K562 (cell line): ENCODE data around the gene COL25A1. TPM values are rescaled to one million over a fixed set of nuclear protein-coding genes. Genes with fewer than 3 reads are reported as not detected.

Source experiments
- ATAC-seq: fragments of 200-7000 bp; cut with Tn5 transposase; 3 replicates; pipeline ENCODE4 v1.9.1; 2020; ENCODE audit warnings: moderate library complexity
- BruUV-seq: library from RNA; stranded (reverse); fragments of 400-500 nt; replicated peaks from 2 replicates; lab custom pipeline; 2021; lab: Mats Ljungman, UMichigan
- CTCF ChIA-PET: fragments of 300-600 bp; formaldehyde crosslinking; extraction: SDS; loops from one replicate; lab custom pipeline; 2021; ENCODE audit warnings: low intra/inter-chr PET ratio; lab: Yijun Ruan, JAX
- POLR2A ChIA-PET: fragments of 300-600, 350-650 bp; sonication (Branson Sonifier 250); formaldehyde crosslinking; extraction: SDS; loops from one replicate; lab custom pipeline; 2021; ENCODE audit warnings: antibody characterized with exemption, inconsistent platforms; lab: Yijun Ruan, JAX
- DNase-seq, 4 experiments: peaks; one replicate each; pipeline versions ENCODE4 v3.0.0 to v3.0.0-alpha.2; 2011 to 2018; ENCODE audit warnings: low spot score in 3 of 4, mixed read lengths in 3 of 4; ENCODE audit errors: extremely low read depth in 1 of 4
- FAIRE-seq: peaks from 2 replicates; lab custom pipeline; 2011; peaks lifted over from hg19 to GRCh38; lab: Jason Lieb, UNC
- H2AFZ ChIP-seq: 2 replicates; pipeline ENCODE4 v1.6.0; 2011; ENCODE audit warnings: low read depth, low read length, control low read depth, inconsistent platforms
- H3K27ac ChIP-seq: fragments of 200-600 bp; 3 replicates; pipeline ENCODE4 v1.8.0; 2011; ENCODE audit warnings: low read depth, mild to moderate bottlenecking, control low read depth, inconsistent platforms, low read length, moderate library complexity, mixed read lengths; ENCODE audit errors: extremely low read depth
- H3K27me3 ChIP-seq, 2 experiments: fragments of 300-600 bp in 1 of 2; 2 replicates in 1 of 2; 3 replicates in 1 of 2; pipeline versions ENCODE4 v1.6.0 to v1.8.0; 2011; ENCODE audit warnings: inconsistent platforms in 2 of 2, low read length in 2 of 2, mild to moderate bottlenecking in 1 of 2, mixed read lengths in 1 of 2, moderate library complexity in 1 of 2; ENCODE audit not compliant: control insufficient read depth in 2 of 2, insufficient read depth in 2 of 2
- H3K36me3 ChIP-seq: fragments of 300-600 bp; 3 replicates; pipeline ENCODE4 v1.8.0; 2011; ENCODE audit warnings: mild to moderate bottlenecking, low read length, inconsistent platforms; ENCODE audit not compliant: control insufficient read depth, insufficient read depth
- H3K4me1 ChIP-seq, 2 experiments: fragments of 200-600 bp in 1 of 2; replicated peaks in 1 of 2; 2 replicates in 1 of 2; 3 replicates in 1 of 2; pipeline versions ENCODE4 v1.5.1 to v1.8.0; 2011; ENCODE audit warnings: inconsistent platforms in 2 of 2, low read length in 2 of 2, mild to moderate bottlenecking in 1 of 2, mixed read lengths in 1 of 2, moderate library complexity in 1 of 2; ENCODE audit not compliant: control insufficient read depth in 2 of 2, insufficient read depth in 2 of 2
- H3K4me2 ChIP-seq: 2 replicates; pipeline ENCODE4 v1.6.1; 2011; ENCODE audit warnings: low read length, control low read depth, inconsistent platforms, mixed read lengths; ENCODE audit not compliant: insufficient read depth
- H3K4me3 ChIP-seq: fragments of 200-600 bp; sonication (generic), shearing (Covaris generic); 2 replicates; pipeline ENCODE4 v1.5.1; 2016; ENCODE audit warnings: control low read depth, inconsistent platforms
- H3K79me2 ChIP-seq: fragments of 200-600 bp; 3 replicates; pipeline ENCODE4 v1.8.0; 2011; ENCODE audit warnings: low read length, inconsistent platforms; ENCODE audit not compliant: control insufficient read depth, insufficient read depth
- H3K9ac ChIP-seq, 2 experiments: 2 replicates each; pipeline versions ENCODE4 v1.6.0 to v1.6.1; 2011; ENCODE audit warnings: low read depth in 2 of 2, low read length in 2 of 2, control low read depth in 1 of 2, inconsistent platforms in 1 of 2, mild to moderate bottlenecking in 1 of 2, mixed read lengths in 1 of 2; ENCODE audit not compliant: insufficient read depth in 1 of 2
- H3K9me1 ChIP-seq: one replicate; pipeline ENCODE4 v1.6.0; 2011; ENCODE audit warnings: inconsistent platforms, mild to moderate bottlenecking, low read length, moderate library complexity; ENCODE audit not compliant: control insufficient read depth, insufficient read depth
- H3K9me3 ChIP-seq: replicated peaks from 2 replicates; pipeline ENCODE4 v1.5.1; 2011; ENCODE audit warnings: low read depth, low read length, inconsistent platforms; ENCODE audit not compliant: control insufficient read depth, insufficient read depth
- H4K20me1 ChIP-seq: replicated peaks from 2 replicates; pipeline ENCODE4 v1.6.1; 2011; ENCODE audit warnings: low read length, inconsistent platforms, mixed read lengths; ENCODE audit not compliant: control insufficient read depth, insufficient read depth
- CBX1 ChIP-seq: sonication (generic); IDR thresholded peaks from 2 replicates; pipeline ENCODE4 v1.6.1; 2016; ENCODE audit warnings: antibody characterized with exemption, low read depth, mild to moderate bottlenecking
- CTCFL ChIP-seq: IDR thresholded peaks from 2 replicates; pipeline ENCODE4 v1.6.1; 2011; ENCODE audit warnings: borderline replicate concordance, low read depth, mild to moderate bottlenecking, moderate library complexity, low read length; ENCODE audit not compliant: insufficient read depth, poor library complexity, severe bottlenecking
- EHMT2 ChIP-seq: fragments of 450-650 bp; IDR thresholded peaks from 2 replicates; pipeline ENCODE4 v1.6.1; 2018; ENCODE audit warnings: antibody characterized with exemption
- LCOR ChIP-seq: sonication (generic); formaldehyde crosslinking; IDR thresholded peaks from 2 replicates; pipeline ENCODE4 v1.8.0; 2022; ENCODE audit warnings: mild to moderate bottlenecking, missing genetic modification reagents
- MEF2D ChIP-seq: conservative IDR thresholded peaks from 2 replicates; pipeline ENCODE4 v1.6.1; 2016; ENCODE audit warnings: low read depth, missing genetic modification characterization, missing compliant biosample characterization
- MTA2 ChIP-seq: fragments of 450-650 bp; IDR thresholded peaks from 2 replicates; pipeline ENCODE4 v1.6.1; 2016; ENCODE audit warnings: low read depth
- NCOR1 ChIP-seq: fragments of 450-650 bp; IDR thresholded peaks from 2 replicates; pipeline ENCODE4 v1.6.1; 2016; ENCODE audit warnings: mild to moderate bottlenecking, moderate library complexity
- POLR2H ChIP-seq: IDR thresholded peaks from 2 replicates; pipeline ENCODE4 v1.6.1; 2016; ENCODE audit warnings: missing genetic modification characterization, low read depth, mild to moderate bottlenecking, control low read depth, missing compliant biosample characterization, moderate library complexity
- SLC30A9 ChIP-seq: fragments of 250-450 bp; sonication (Bioruptor Pico); IDR thresholded peaks from 2 replicates; pipeline ENCODE4 v1.8.0; 2022; ENCODE audit warnings: mild to moderate bottlenecking, moderate library complexity
- SMARCA5 ChIP-seq: fragments of 450-650 bp; IDR thresholded peaks from 2 replicates; pipeline ENCODE4 v1.6.1; 2016
- SRSF9 ChIP-seq: fragments of 200-400 bp; formaldehyde crosslinking; IDR thresholded peaks from 2 replicates; pipeline ENCODE4 v1.6.1; 2017; ENCODE audit warnings: low read depth, low read length, borderline replicate concordance
- TOE1 ChIP-seq, 2 experiments: fragments of 450-650 bp in 1 of 2; sonication (generic) in 1 of 2; formaldehyde crosslinking in 1 of 2; IDR thresholded peaks; 2 replicates each; pipeline versions ENCODE4 v1.7.1 to v1.8.0; 2016 to 2022; ENCODE audit warnings: borderline replicate concordance in 2 of 2, mild to moderate bottlenecking in 2 of 2, antibody characterized with exemption in 1 of 2, inconsistent platforms in 1 of 2, low read depth in 1 of 2, missing genetic modification reagents in 1 of 2, moderate library complexity in 1 of 2
- ZNF224 ChIP-seq: sonication (generic); formaldehyde crosslinking; IDR thresholded peaks from 2 replicates; pipeline ENCODE4 v1.8.0; 2022; ENCODE audit warnings: mild to moderate bottlenecking, missing genetic modification reagents
- ZNF354B ChIP-seq: fragments of 250-450 bp; sonication (Bioruptor Pico); IDR thresholded peaks from 2 replicates; pipeline ENCODE4 v1.4.0; 2020
- ZNF740 ChIP-seq, 3 experiments: fragments of 200-800 bp in 1 of 3; sonication (Bioruptor generic) in 1 of 3; sonication (generic) in 1 of 3; formaldehyde crosslinking in 1 of 3; IDR thresholded peaks; 2 replicates each; pipeline versions ENCODE4 v1.6.1 to v1.8.0; 2016 to 2022; ENCODE audit warnings: mild to moderate bottlenecking in 2 of 3, missing compliant biosample characterization in 2 of 3, missing genetic modification characterization in 2 of 3, missing genetic modification reagents in 1 of 3
- ZNF766 ChIP-seq: fragments of 200-800 bp; sonication (Bioruptor generic); conservative IDR thresholded peaks from 2 replicates; pipeline ENCODE4 v1.6.1; 2016; ENCODE audit warnings: missing genetic modification characterization, missing compliant biosample characterization
- ZSCAN29 ChIP-seq: fragments of 450-650 bp; IDR thresholded peaks from 2 replicates; pipeline ENCODE4 v1.6.1; 2017
- WGBS: fragments of 100-300 bp; shearing (Covaris generic); methylation state at CpG from one replicate; pipeline ENCODE4 v1.1.6; 2016; ENCODE audit warnings: low coverage, mixed read lengths; ENCODE audit not compliant: insufficient coverage; ENCODE audit errors: missing lambda C conversion rate; 5-methylcytosine and 5-hydroxymethylcytosine counted together
- in situ Hi-C: fragments of 300-500 bp; cut with MboI; formaldehyde crosslinking; loops from 4 replicates; pipeline ENCODE4 v1.15.0; 2018; ENCODE audit warnings: inconsistent platforms, mixed read lengths
- intact Hi-C: fragments of 100-400 bp; cut with micrococcal nuclease; formaldehyde crosslinking; loops from 2 replicates; pipeline ENCODE4 v1.14.2; 2022
- polyA plus RNA-seq, 8 experiments: library from polyadenylated mRNA; depleted of rRNA in 4 of 8; stranded (reverse) in 5 of 8; unstranded in 3 of 8; fragments of >200 nt; fragmentation: Nextera tagmentation in 2 of 8; fragmentation: Illumina TruSeq in 1 of 8; extraction: Ambion mirVana in 2 of 8; extraction: Trizol in 1 of 8; gene quantifications; 2 replicates each; pipeline versions ENCODE4 v1.2.1 to v1.2.3, GENCODE V29; 2011 to 2014; ENCODE audit warnings: inconsistent platforms in 1 of 8, missing spikeins in 1 of 8
- total RNA-seq, 7 experiments: library from RNA; depleted of rRNA in 6 of 7; stranded (reverse); fragments of >200 nt in 6 of 7; fragmentation: Illumina TruSeq in 2 of 7; extraction: Trizol in 2 of 7; gene quantifications; 2 replicates each; pipeline versions ENCODE4 v1.2.1 to v1.2.3, GENCODE V29; 2011 to 2021; ENCODE audit warnings: low replicate concordance in 1 of 7
- TF ChIP-seq, protein P1 (sequence below): fragments of 450-650 bp; formaldehyde crosslinking; IDR thresholded peaks from 2 replicates; pipeline ENCODE4 v1.4.0; 2020; ENCODE audit warnings: mild to moderate bottlenecking, moderate library complexity

COL25A1 gene
- total and polyA plus RNA-seq, 9 of the 15 experiments (the other 6 are each of a cell fraction or from before 2014, with no cell fraction given): 0.03 to 0.62 (median 0.27) TPM

GRCh38 chr4:108940149-108940548, 362.3 kb downstream of the COL25A1 start:
- Histone ChIP-seq H3K9me3 (no peaks in the 10 kb centered on the region), H3K9ac (no peak overlapping the region), H3K36me3 (no peaks in the 10 kb centered on the region), H2AFZ (no peak overlapping the region), H3K27me3 (no peaks in the 10 kb centered on the region), H3K9me1 (no peaks in the 10 kb centered on the region), H3K79me2 (no peaks in the 10 kb centered on the region), H3K4me1 (peaks cover 0 to 4% of the 10 kb centered on the region in 2 experiments; a peak in 4 of 5 replicates), H4K20me1 (no peaks in the 10 kb centered on the region), H3K4me3 (no peak overlapping the region), H3K27ac (no peak overlapping the region), H3K4me2 (no peak overlapping the region)
- 49% methylated on average over 5 of the region's 5 CpGs for WGBS
- no peak for TF ChIP-seq NCOR1
- no peak for TF ChIP-seq ZNF740 (CRISPR knock-in tag; IDR thresholded peaks at IDR 0.05)
- no peak for TF ChIP-seq ZNF740 (tag; IDR thresholded peaks at IDR 0.05)
- no peak for TF ChIP-seq SRSF9
- no peak for TF ChIP-seq SMARCA5
- TF ChIP-seq ZNF766 (CRISPR knock-in tag): no peak
- no peak for TF ChIP-seq MTA2
- TF ChIP-seq, protein P1, sequence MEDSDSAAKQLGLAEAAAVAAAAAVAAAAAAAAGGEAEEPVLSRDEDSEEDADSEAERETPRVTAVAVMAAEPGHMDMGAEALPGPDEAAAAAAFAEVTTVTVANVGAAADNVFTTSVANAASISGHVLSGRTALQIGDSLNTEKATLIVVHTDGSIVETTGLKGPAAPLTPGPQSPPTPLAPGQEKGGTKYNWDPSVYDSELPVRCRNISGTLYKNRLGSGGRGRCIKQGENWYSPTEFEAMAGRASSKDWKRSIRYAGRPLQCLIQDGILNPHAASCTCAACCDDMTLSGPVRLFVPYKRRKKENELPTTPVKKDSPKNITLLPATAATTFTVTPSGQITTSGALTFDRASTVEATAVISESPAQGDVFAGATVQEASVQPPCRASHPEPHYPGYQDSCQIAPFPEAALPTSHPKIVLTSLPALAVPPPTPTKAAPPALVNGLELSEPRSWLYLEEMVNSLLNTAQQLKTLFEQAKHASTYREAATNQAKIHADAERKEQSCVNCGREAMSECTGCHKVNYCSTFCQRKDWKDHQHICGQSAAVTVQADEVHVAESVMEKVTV (CRISPR knock-in tag): no peak
- TF ChIP-seq ZNF354B (CRISPR knock-in tag): no peak
- no peak for TF ChIP-seq ZSCAN29
- no peak for TF ChIP-seq POLR2H (tag)
- no peak for TF ChIP-seq EHMT2
- no peak for TF ChIP-seq LCOR
- TF ChIP-seq CBX1: no peak
- no peak for TF ChIP-seq ZNF224
- TF ChIP-seq MEF2D (tag): no peak
- TF ChIP-seq SLC30A9: no peak
- no peak for TF ChIP-seq TOE1 (IDR thresholded peaks at IDR 0.05; ENCODE audit: borderline replicate concordance)
- TF ChIP-seq TOE1 (CRISPR knock-in tag; IDR thresholded peaks at IDR 0.05; ENCODE audit: borderline replicate concordance, low read depth): no peak
- TF ChIP-seq CTCFL: no peak
- POLR2A ChIA-PET: no interaction called here
- CTCF ChIA-PET: no interaction called here
- FAIRE-seq (no peak), ATAC-seq (no peak), DNase-seq (no peak)
- in situ Hi-C loops (no loop called here), intact Hi-C loops (no loop called here)
- BruUV-seq: no TSS peak
